Measurements from ENCODE around the gene MLLT10.

MLLT10 gene

GRCh38 chr10:21517134-21518031 is 16.6 kb upstream of the MLLT10 start:
- peak in 1 of 2 donors; percentile 32 for DNase-seq

DNA sequence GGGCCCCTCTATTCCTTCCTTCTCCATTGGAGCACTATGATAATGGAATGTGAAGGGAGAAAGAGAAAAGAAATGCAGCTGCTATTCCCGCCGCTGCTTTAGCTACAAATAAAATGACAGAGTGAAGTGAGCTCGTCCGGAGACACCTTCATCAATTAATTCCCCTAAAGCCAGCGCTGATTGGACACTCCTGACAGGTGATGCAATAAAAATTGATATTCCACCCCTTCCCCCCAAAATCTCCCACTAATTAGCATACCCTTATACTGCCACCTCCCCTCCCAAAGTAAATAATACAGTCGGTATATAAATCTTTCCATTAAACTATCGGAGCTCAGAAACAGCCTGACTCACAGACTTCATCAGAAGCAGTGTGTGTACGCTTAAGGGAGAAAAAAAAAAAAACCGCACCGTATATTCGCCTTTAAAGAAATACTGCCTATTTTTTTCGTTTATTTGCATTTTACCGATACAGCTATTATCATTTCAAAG is 15.8 kb upstream of the MLLT10 start:
- no peak for DNase-seq

GRCh38 chr10:21518641-21519396 is 15.2 kb upstream of the MLLT10 start:
- no peak for DNase-seq

- no peak for DNase-seq
Measured at GRCh38 chr10:21519397-21519933, 14.6 kb upstream of the MLLT10 start.

DNA sequence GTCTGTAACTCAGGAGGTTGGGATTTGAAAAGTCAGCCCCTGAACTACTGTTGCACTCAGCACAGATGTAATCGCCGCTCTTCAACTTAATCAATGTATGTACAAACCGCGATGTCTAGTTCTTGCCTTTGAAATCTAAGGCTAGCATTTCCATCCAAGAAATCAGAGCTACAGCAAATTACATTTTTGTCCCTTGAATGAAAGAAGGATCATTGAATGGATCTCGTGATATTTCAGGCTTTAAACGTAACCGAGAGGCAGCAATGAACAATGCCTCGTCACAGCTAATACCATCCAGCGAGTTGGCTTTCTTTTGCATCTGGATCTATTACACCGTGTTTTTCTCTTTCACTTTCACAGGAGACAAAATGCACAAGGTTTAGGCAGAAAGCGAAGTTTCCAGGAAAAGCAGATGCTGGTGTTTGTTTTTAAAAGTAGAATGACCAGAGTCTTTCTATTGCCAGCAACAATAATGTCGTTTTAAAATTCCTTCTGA is 14.0 kb upstream of the MLLT10 start:
- peak in 1 of 2 donors; percentile 58 for DNase-seq

GRCh38 chr10:21520509-21520908 is 13.5 kb upstream of the MLLT10 start:
- no peak for DNase-seq

DNA sequence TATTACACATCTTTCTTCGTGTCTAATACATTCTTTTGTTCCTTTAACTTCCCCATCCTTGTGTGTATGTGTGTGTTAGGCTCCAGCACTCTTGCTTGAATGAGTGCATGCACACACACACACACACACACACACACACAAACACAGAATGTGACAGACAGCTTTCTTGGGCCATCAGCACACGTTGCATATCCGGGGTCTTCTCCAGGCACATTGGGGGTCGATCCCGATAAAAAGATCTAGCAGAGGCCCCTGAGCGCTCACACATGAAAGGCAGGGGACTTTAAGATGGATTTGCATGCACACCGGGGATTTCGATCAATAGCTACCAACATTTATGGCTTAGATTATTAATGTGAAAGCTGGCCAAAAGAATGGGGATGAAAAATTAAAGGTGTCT is 13.1 kb upstream of the MLLT10 start:
- no peak for DNase-seq

GRCh38 chr10:21521751-21522533 is 12.1 kb upstream of the MLLT10 start:
- DNase-seq: no peak

DNA sequence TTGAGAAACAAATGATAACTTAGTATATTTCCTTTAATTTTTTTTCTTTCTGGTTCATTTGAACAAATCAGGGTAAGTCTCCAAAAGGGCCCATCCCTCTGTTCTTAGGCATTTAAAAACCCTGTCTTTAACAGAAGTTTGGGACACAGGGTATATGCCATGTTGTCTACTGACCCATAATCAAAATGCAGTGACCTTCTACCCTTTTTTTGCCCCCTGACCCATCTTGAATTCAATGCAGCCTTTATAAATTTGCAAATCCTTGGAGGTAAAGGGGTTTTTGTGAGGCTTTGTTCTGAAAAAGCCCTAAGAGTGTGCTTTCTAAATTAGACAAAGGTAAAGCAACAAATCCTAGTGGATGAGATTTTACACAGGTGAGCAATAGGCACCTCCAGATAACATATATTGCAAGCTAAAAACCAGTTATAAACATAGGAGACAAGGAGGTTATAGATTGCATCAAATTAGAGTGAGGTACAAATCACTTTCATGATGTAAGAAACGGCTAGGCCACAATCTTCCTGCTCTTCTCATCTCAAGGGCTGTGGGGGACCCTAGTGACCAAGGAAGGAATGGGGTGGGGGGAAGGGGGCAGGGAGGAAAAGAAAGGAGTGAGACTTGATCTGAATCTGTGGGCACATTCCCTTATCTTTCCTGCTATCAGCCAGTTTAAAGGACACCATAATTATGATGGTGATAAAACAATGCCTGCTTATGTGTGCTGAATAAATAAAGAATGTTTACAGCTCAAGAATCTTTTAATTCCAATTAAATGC is 11.2 kb upstream of the MLLT10 start:
- DNase-seq: no peak

DNA sequence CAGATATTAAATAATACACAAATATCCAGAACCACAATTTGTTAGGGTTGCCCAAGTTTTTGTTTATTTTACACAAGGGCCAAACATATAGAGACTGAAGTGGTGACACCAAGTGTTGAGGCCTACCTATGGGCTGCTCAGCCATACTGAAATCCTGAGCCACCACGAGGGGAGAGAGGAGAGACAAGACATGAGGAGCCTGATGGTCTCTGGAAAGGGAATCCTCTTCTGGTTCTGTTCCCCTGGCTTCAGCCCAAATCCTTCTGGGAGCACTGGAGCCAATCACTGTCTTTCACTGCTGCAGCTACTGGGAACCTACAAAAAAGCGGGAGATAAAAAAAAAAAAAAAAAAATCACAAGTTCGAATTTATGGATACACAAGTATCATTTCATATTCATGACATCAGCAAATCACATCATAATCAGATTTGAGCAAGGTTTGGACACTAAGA is 10.4 kb upstream of the MLLT10 start:
- no peak for DNase-seq

- no peak for DNase-seq
Measured at GRCh38 chr10:21524131-21524525, 9.9 kb upstream of the MLLT10 start.

GRCh38 chr10:21524526-21525366 is 9.3 kb upstream of the MLLT10 start:
- DNase-seq: no peak

DNA sequence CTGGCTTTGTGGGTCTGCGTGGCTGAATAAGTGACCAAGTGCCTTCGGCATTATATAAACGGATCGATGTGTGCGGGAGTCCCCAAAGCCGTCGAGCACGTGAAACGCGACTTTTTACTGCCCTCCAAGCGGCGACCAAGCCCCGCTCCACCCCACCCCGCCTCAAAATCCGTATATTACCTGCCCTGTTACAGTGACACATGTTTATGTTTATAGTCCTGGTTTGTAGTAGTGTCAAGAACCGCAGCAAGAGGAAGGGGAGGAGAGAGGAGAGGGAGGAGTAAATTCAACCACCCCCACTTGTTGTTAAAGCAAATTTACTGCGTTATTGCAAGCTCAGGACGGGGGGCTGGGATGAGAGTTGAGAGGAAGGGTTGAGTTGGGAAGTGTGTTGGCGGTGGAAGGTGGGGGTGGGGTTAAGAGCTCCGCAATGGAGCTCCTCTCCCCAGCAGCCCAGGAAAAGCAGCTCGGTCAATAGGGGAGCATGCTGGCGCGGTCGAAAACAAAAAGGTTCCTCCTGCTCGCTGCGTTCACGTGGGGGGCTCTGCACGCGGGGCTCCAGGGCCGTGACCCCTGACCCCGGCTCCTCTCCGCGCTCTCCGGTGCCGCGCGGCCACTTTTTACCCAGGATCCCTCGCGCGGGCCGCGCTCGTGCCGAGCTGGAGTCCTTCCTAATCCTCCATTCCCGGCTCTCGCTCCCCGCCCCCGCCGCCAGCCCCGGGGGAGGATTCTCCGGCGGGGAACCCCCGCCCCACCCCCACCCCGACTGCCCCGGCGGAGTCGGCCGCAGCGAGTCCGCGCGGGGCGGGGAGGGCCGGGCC is 8.5 kb upstream of the MLLT10 start, which contains the start of gene SKIDA1:
SKIDA1 (minus strand) TSS at position 316 of the 821 bp plus-strand sequence. CDS start 7,860 bp downstream, outside the sequence.
- DNase-seq: peak; percentile 30 to 67

- DNase-seq: peak; percentile 31 to 71
Measured at GRCh38 chr10:21526188-21526859, 7.7 kb upstream of the MLLT10 start.

GRCh38 chr10:21526860-21527597 is 7.0 kb upstream of the MLLT10 start:
- DNase-seq: peak in 1 of 2 donors; percentile 46

DNA sequence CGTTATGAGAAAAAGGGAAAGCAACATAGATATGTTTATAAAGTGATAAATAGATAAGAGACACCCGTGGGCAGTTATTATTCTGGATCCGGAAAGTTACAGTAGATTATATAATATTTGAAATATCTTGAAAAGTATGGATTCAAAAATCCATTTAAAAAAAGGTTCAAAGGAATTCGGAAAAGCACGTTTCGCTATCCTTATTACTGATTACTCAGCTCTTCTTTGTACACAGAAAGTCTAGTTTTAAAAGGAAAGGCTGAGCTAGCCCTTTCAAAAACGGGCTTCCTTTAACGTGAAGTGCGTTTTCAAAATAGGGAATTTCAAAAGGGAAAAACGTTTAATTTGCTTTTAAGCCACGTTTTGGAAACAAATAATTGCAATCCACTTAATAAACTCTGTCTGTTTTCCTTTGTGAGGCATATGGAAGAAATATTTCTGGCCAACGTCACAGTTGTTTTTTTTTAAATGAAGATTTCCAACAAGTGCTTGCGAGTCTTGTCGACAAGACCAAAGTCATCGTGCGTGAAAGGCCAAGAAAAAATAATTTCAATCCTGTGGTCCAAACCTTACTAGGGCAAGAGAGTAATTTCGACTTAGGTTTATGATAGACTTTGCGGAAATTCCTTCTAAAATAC is 6.3 kb upstream of the MLLT10 start:
- DNase-seq: no peak

DNA sequence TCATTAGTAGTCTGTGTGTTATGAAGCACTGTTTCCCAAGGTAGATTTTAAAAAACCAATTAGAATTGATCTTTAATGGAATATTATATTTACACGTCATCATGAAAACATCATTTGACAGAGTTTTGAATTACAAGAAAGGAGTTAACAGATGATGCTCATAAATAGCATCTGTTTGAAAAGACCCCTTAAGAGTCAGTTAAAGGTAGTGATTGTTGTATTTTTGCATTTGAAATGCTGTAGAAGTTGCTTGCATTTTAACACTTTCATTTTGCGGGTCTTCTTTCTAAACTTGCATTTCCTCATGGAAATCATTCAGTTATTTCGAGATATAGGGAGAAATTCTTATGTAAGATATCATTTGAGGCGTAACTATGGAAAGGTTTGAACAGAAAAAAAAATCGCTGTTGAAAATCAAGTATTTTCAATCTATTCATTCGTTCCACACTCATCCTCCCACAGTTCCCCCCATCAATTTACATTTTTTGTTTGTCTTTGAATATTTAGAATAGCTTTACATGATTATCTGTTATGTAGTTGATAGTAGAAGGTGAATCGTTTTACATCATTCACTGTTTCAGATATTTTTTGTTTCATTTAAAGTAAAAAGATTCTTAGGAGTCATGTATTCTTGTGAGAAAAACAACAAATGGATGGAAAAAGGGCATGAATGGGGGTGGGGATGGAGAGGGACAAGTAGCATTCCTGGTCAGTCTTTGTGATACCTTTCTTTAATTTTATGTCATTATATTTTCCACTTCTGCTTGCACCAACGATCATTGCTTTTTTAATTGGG is 5.6 kb upstream of the MLLT10 start:
- no peak for DNase-seq
